GM12892 (cell line): Measurements from ENCODE around the gene PRDM2. TPM values are rescaled to one million over a fixed set of nuclear protein-coding genes. Genes with fewer than 3 reads are reported as not detected.

Experiments
- DNase-seq: peaks from one replicate; pipeline ENCODE4 v3.0.0; 2011; ENCODE audit not compliant: insufficient read length
- FAIRE-seq: peaks from 2 replicates; lab custom pipeline; 2011; peaks lifted over from hg19 to GRCh38; lab: Jason Lieb, UNC
- POLR2A ChIP-seq: IDR thresholded peaks from 2 replicates; pipeline ENCODE4 v1.6.1; 2011; ENCODE audit warnings: low read depth, low read length, control low read depth
- POLR2AphosphoS5 ChIP-seq: IDR thresholded peaks from 2 replicates; pipeline ENCODE4 v1.6.1; 2011; ENCODE audit warnings: low read depth, low read length, control low read depth
- TAF1 ChIP-seq: IDR thresholded peaks from 2 replicates; pipeline ENCODE4 v1.6.1; 2011; ENCODE audit warnings: low read depth, mild to moderate bottlenecking, control low read depth, low read length, borderline replicate concordance
- polyA plus RNA-seq: library from polyadenylated mRNA; unstranded; fragments of >200 nt; gene quantifications from one replicate; pipeline ENCODE4 v1.2.1, GENCODE V29; 2012; ENCODE audit warnings: missing spikeins, inconsistent platforms; ENCODE audit not compliant: missing spikeins

PRDM2 gene, protein sequence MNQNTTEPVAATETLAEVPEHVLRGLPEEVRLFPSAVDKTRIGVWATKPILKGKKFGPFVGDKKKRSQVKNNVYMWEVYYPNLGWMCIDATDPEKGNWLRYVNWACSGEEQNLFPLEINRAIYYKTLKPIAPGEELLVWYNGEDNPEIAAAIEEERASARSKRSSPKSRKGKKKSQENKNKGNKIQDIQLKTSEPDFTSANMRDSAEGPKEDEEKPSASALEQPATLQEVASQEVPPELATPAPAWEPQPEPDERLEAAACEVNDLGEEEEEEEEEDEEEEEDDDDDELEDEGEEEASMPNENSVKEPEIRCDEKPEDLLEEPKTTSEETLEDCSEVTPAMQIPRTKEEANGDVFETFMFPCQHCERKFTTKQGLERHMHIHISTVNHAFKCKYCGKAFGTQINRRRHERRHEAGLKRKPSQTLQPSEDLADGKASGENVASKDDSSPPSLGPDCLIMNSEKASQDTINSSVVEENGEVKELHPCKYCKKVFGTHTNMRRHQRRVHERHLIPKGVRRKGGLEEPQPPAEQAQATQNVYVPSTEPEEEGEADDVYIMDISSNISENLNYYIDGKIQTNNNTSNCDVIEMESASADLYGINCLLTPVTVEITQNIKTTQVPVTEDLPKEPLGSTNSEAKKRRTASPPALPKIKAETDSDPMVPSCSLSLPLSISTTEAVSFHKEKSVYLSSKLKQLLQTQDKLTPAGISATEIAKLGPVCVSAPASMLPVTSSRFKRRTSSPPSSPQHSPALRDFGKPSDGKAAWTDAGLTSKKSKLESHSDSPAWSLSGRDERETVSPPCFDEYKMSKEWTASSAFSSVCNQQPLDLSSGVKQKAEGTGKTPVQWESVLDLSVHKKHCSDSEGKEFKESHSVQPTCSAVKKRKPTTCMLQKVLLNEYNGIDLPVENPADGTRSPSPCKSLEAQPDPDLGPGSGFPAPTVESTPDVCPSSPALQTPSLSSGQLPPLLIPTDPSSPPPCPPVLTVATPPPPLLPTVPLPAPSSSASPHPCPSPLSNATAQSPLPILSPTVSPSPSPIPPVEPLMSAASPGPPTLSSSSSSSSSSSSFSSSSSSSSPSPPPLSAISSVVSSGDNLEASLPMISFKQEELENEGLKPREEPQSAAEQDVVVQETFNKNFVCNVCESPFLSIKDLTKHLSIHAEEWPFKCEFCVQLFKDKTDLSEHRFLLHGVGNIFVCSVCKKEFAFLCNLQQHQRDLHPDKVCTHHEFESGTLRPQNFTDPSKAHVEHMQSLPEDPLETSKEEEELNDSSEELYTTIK (N-terminal part only)
- polyA plus RNA-seq: 34.2 TPM

DNA sequence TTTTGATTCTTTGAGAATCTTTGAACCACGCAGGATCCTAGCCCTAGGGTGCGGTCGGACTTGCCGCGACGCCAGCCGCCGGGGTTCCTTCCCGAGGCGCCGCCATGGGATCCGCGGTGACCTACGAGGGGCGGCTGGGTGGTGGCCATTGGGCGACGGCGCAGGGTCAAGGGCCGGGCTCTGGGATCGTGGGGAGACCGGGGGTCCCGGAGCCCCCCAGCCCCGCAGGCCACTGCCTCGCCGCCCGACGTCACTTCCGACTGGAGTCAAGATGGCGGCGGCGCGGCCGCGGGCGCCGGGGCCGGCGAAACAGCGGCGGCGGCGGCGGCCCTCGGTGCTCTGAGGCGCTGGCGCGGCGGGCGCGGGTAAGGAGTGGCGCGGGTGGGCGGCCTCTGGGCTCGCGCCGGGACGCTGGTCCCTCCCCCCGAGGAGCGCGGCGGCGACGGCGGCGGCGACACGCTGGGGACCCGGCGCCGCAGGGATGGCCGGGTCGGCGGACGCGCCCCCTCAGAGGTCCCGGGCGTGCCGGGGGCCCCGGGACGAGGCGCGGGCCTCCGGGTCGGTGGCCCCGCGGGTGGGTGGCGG lies at the start of gene PRDM2:
TSS of gene PRDM2 (plus strand) at position 253 of the 585 bp plus-strand sequence. CDS start 15,418 bp downstream, outside the sequence.
- peak; percentile 54 for DNase-seq
- FAIRE-seq: peak; percentile 75
- peak; percentile 87; the same call in 1 of the 2 replicates for TF ChIP-seq TAF1
- TF ChIP-seq POLR2AphosphoS5: no peak; the same call in 1 of the 2 replicates
- TF ChIP-seq POLR2A: peak; percentile 62

DNA sequence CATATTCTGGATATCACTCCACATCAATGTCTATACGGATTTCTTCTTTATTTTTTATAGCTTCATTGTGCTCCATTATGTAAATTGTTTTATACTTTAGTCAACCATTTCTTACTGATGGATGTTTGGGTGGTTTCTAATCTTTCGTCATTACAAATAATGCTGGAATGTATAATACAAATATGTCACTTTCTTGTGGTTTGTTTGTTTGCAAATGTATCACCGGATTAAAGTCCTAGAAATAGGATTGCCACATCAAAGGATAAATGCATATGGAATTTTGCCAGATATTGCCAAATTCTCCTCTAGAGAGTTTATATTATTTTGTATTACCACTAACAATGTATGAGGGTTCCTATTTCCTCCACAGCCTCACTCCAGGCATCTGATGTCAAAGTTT lies 48.7 kb upstream of the PRDM2 start:
- no peak for TF ChIP-seq TAF1
- no peak for TF ChIP-seq POLR2AphosphoS5
- TF ChIP-seq POLR2A: no peak
- FAIRE-seq (no peak), DNase-seq (no peak)

DNA sequence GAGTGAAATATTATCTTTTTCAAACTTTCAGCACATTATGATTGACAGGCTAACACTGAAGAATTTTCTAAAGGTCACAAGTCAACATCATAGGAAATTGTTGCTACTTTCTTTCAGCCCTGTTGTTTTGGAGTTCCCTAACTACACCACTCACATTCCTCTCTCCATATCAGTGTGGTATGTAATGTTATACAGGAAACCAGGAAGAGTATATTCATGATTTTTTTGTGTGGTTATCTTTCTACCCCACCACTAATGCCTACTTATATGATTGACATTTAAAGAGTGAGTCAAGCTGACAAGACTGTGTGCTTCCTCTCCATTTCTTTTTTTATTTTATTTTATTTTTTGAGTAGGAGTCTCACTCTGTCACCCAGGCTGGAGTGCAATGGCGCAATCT lies 47.8 kb upstream of the PRDM2 start:
- DNase-seq: no peak
- no peak for FAIRE-seq
- TF ChIP-seq POLR2AphosphoS5 (no peak), POLR2A (no peak), TAF1 (no peak)

DNA sequence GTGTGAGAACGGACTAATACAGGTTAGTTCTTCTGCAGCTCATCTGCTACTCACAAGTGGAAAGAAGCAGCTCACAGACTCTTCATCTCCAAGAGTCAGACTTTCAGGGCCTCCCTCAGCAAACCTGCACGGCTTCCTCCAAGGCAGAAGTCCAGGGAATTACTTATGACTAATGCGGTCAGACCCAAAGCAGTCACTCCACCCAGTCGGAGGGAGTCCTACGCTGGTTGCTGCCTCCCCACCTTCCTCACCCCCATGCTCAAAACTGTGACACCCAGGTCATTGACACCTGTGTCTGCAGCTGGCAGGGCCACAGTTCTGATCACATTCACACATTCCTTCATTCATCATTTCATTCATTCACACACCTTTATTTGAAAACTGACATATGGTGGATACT lies 38.4 kb upstream of the PRDM2 start:
- DNase-seq: no peak
- FAIRE-seq: no peak
- TF ChIP-seq POLR2A (no peak), TAF1 (no peak), POLR2AphosphoS5 (no peak)

DNA sequence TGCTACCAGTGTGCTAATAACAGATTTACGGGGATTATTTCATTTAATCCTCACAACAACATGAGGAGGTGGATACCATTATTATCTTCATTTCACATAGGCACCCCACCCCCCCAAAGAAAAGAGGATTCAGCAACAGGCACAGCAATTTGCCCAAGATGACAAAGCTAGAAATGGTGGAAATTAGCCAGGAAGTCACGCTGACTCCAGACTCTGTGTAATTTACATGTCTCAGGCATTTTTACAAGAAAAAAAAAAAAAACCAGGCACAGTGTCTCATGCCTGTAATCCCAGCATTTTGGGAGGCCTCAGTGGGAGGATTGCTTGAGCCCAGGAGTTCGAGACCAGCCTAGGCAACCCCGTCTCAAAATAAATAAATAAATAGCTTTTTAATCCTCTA lies 37.5 kb upstream of the PRDM2 start:
- no peak for FAIRE-seq
- no peak for DNase-seq
- no peak for TF ChIP-seq POLR2AphosphoS5
- TF ChIP-seq POLR2A: no peak
- no peak for TF ChIP-seq TAF1

DNA sequence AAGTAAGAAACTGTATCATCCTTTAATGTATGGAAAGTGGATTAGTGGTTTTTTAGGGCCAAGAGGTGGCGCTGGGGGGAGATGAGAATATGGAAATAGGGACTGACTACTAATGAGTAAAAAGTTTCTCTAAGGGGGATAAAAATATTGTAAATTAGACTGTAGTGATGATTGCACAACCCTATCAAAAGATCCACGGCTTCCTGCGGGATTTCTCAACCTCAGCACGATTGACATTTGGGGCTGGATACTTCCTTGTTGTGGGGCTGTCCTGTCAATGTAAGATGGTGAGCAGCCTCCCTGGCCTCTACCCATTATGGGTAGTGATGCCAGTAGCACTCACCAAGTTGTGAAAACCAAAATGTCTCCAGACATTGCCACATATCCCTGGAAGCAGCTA lies 36.0 kb upstream of the PRDM2 start:
- FAIRE-seq (no peak), DNase-seq (no peak)
- TF ChIP-seq POLR2A (no peak), POLR2AphosphoS5 (no peak), TAF1 (no peak)

DNA sequence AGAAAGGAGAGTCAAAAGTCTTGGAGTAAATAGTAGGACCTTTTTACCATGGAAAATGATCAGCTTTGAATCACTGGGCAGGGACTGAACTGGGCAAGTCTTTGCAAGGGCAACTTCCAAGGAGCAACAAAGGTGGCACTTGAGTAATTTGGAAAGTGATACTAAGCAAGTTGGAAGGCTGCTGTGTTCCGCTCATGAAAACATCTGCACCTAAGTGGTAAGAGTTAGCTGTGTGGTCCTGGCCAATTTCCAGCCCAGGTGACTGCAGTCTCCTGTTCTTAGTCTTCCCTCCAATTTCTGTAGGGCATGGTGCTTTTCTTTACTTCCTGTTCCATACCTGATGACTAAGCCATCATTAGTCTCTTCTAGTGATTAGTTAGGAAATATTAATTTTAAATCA lies 35.5 kb upstream of the PRDM2 start:
- TF ChIP-seq POLR2A (no peak), TAF1 (no peak), POLR2AphosphoS5 (no peak)
- DNase-seq (no peak), FAIRE-seq (no peak)

DNA sequence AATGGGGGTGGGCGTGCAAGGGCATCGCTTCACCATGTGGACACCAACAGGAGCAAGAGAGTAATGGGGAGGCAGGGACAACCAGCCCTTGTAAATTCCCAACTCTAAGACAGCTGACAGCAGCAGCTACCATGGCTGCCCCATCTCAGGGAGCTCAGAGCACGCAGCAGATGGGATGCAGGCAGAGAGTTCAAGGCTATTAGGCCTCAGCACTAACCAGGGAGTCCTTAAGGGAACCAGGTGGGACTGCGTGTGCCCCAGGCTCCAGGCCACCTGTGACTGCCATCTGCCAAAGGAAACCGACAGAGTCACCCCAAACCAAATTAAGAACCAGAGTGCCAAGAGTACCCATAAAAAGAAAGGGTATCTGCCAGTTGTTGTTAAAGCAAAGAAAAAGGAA lies 33.7 kb upstream of the PRDM2 start:
- no peak for TF ChIP-seq TAF1
- no peak for TF ChIP-seq POLR2A
- no peak for TF ChIP-seq POLR2AphosphoS5
- no peak for DNase-seq
- peak; percentile 74 for FAIRE-seq

DNA sequence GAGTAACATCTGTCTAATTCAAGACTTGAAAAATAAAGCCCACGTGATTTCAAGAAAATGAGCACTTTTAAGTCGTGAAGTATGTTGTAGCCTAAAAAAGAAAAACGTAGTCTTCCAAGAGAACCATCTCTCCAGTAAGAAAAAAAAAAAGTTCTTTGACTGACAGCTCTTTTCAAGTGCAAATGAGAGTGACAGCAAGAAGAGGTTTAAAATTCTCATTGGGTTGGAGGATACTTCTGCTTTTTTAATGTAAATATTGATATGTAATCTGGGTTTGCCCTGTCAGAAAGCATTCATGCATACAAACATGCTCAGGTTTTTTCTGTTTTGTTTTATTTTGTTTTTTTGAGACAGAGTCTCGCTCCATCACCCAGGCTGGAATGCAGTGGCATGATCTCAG lies 32.3 kb upstream of the PRDM2 start:
- no peak for TF ChIP-seq POLR2A
- no peak for TF ChIP-seq TAF1
- no peak for TF ChIP-seq POLR2AphosphoS5
- no peak for DNase-seq
- FAIRE-seq: no peak

DNA sequence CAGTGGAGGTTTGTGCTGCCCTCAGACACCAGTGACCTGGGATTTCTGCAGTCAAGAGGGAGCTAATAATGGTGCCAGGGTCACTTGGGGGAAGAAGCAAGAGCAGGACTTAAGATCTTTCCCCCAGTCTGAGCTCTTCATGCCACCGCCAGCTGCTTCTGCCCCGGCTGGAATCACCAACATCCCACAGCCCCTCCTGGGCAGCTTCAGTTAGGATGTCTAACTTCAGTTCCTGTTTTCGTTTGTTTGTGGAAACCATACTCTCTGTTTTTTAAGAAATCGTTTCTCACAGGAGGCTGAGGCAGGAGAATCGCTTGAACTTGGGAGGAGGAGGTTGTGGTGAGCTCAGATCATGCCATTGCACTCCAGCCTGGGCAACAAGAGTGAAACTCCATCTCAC lies 25.6 kb upstream of the PRDM2 start:
- FAIRE-seq: no peak
- TF ChIP-seq TAF1 (no peak), POLR2A (no peak)
- DNase-seq: no peak

DNA sequence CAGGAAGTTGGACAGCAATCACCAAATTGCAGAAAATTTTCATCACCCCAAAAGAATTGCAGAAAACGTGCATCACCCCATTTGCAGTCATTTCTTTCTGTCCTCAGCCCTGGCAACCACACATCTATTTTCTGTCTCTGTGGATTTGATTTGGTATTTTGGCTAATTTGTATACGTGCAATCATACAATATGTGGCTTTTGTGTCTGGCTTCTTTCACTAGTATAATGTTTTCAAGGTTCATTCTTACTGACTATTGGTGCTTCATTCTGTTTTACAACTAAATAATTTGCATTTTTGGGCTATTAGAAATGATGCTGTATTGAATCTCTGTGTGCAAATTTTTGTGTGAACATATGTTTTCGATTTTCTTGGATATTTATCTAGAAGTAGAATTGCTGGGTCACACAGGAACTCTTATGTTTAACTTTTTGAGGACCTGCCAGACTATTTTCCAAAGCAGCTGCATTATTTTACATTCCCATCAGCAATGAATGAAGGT lies 24.8 kb upstream of the PRDM2 start:
- no peak for TF ChIP-seq POLR2AphosphoS5
- TF ChIP-seq TAF1: no peak
- no peak for TF ChIP-seq POLR2A
- DNase-seq (no peak), FAIRE-seq (no peak)
